ENCODE measurements around the gene CEP128.

- TF ChIP-seq YY1 (IDR thresholded peaks at IDR 0.05; ENCODE audit: insufficient read depth, insufficient read length) (no peak), ZNF274 (IDR thresholded peaks at IDR 0.05; ENCODE audit: low read depth, low read length) (no peak), SUZ12 (IDR thresholded peaks at IDR 0.05; ENCODE audit: extremely low read depth, insufficient read depth, insufficient read length) (no peak)
Observed at GRCh38 chr14:80605536-80605935, 336.0 kb downstream of the CEP128 start.
